Fibroblast of mammary gland (primary cell): ENCODE data around the gene CDYL2.

Source experiments
- DNase-seq: peaks from one replicate; pipeline ENCODE4 v3.0.0-alpha.2; 2010; ENCODE audit warnings: low read depth
- H3K4me3 ChIP-seq: 2 replicates; pipeline ENCODE4 v1.5.1; 2011; ENCODE audit warnings: low read depth, mild to moderate bottlenecking, low read length, moderate library complexity; ENCODE audit not compliant: control insufficient read depth
- TF ChIP-seq, protein P1 (sequence below): conservative IDR thresholded peaks from 2 replicates; pipeline ENCODE4 v1.5.1; 2011; ENCODE audit warnings: low read depth, low read length, inconsistent platforms; ENCODE audit not compliant: control insufficient read depth, insufficient read depth

The CDYL2 gene

DNA sequence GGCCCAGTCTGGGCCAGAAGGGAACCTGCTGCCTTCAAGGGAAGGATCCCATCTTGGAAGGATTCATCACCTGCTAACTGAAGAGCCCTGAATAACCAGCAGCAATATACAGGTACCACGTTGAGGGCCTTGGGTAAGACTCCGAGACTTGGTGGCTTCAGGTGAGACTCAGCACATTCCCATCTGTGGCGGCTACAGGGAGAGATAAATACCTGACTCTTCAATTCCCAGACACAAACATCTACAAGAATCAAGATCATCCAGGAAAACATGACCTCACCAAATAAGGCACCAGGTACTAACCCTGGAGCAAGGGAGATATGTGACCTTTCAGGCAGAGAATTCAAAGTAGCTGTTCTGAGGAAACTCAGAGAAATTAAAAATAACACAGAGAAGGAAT lies 164.1 kb downstream of the CDYL2 start:
- H3K4me3 ChIP-seq: no peak overlapping the region
- no peak for DNase-seq
- TF ChIP-seq, protein P1, sequence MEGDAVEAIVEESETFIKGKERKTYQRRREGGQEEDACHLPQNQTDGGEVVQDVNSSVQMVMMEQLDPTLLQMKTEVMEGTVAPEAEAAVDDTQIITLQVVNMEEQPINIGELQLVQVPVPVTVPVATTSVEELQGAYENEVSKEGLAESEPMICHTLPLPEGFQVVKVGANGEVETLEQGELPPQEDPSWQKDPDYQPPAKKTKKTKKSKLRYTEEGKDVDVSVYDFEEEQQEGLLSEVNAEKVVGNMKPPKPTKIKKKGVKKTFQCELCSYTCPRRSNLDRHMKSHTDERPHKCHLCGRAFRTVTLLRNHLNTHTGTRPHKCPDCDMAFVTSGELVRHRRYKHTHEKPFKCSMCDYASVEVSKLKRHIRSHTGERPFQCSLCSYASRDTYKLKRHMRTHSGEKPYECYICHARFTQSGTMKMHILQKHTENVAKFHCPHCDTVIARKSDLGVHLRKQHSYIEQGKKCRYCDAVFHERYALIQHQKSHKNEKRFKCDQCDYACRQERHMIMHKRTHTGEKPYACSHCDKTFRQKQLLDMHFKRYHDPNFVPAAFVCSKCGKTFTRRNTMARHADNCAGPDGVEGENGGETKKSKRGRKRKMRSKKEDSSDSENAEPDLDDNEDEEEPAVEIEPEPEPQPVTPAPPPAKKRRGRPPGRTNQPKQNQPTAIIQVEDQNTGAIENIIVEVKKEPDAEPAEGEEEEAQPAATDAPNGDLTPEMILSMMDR: no peak

DNA sequence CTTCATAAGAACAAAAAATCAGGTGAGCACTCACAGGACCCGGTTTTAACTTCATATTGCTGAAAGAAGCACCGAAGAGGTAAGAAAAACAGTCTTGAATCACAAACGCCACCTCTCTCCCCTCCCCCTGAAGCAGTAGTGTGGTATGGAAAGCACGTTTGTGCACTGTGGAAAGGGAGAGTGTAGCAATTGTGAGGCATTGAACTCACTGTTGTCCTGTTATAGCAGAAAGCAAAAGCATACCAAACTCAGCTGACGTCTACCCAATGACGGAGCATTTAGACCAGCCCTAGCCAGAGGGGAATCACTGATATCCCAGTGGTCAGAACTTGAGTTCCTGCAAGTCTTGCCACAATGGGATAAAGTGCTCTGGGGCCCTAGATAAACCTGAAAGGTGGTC lies 164.8 kb downstream of the CDYL2 start:
- DNase-seq: no peak
- no peak overlapping the region for H3K4me3 ChIP-seq
- TF ChIP-seq, protein P1: no peak

DNA sequence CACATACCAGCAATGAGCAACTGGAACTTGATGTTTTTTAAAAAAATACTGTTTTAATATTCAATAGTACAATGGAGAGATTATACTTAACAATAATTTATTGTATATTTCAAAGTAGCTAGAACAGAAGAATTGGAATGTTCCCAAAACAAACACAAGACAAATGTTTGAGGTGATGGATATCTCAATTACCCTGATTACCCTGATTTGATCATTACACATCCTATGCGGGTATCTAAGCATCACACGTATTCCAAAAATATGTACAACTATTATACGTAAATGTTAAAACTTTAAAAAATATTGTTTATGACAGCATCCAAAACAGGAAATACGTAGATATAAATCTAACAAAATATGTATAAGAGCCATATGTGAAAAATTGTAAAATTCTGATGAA lies 166.8 kb downstream of the CDYL2 start:
- no peak for DNase-seq
- TF ChIP-seq, protein P1: no peak

DNA sequence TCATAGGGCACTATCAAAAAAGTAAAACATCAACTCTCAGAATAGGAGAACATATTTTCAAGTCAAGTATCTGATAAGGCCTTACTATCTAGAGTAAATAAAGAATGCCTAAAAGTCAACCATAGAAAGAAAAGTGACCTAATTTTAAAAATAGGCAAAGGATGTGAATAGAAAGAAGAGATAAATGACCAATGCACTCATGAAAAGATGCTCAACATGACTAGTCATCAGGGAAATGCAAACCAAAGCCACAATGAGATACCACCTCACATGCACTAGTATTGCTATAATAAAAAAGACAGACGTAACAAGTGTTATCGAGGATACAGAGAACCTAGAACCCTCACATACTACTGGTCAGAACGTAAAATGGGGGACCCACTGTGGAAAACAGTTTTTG lies 172.8 kb downstream of the CDYL2 start:
- H3K4me3 ChIP-seq: no peak overlapping the region
- TF ChIP-seq, protein P1: no peak
- no peak for DNase-seq

More for the DNA sequence above, 166.8 kb downstream of the CDYL2 start:
- no peak overlapping the region for H3K4me3 ChIP-seq

DNA sequence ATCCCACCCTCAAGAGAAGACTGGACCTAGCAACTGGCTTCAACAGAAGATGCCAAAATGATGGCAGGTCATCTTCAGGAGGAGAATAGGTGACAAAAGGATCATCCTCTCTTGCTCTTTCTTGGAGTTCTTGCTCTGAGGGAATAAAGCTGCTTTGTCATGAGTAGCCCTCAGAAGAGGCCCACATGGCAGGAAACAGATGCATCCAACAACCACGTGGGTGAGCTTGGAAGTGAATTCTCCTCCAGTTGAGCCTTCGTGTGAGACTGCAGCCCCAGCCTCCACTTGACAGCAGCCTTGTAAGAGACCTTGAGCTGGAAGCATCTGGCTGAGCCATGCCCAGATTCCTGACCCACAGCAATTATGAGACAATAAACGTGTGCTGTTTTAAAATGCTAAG lies 176.1 kb downstream of the CDYL2 start:
- no peak overlapping the region for H3K4me3 ChIP-seq
- DNase-seq: no peak
- TF ChIP-seq, protein P1: no peak

DNA sequence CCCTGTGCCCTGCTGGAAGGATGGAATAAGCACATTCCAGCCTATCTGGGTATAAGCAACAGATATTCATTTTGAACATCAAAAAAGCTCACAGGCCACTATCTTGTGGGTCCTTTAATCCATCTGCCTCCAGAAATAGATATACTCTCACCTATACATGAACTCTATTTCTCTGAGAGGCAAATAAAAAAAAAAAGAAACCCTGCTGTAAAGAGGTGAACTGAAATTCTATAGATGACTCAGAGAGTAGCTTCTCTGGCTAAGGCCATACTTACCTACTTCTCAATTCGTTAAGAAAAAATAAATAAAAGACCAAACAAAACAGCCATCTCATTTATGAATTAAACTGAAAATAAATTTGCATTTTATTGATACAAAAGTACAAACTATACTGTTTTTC lies 177.3 kb downstream of the CDYL2 start:
- no peak for DNase-seq
- H3K4me3 ChIP-seq: no peak overlapping the region
- TF ChIP-seq, protein P1: no peak

DNA sequence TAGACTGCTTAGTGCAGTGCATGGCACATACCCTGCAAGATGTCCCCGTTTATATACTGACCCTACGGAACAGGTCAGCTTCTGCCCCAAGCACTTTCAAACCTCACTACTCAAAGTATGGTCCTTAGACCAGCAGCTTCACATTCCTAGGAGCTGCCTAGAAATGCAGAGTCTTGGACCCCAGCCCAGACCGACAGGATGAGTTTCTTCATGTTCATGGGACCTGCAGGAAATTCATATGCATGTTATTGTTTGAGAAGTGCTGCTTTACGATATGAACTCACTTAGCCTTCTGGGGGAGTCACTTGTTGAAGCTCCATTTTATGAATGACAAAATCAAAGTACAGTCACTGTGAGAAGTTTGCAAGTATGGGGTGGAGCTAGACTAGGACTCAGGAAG lies 181.0 kb downstream of the CDYL2 start:
- no peak for DNase-seq
- no peak overlapping the region for H3K4me3 ChIP-seq
- TF ChIP-seq, protein P1: no peak
